ENCODE results near the gene CTNS. TPM values are rescaled to one million over a fixed set of nuclear protein-coding genes. Genes with fewer than 3 reads are reported as not detected.

CTNS gene
- total and polyA plus RNA-seq, 2 of the 13 experiments (the other 11 are each of a cell fraction or from before 2014, with no cell fraction given) = 9.5 to 13.7 TPM

DNA sequence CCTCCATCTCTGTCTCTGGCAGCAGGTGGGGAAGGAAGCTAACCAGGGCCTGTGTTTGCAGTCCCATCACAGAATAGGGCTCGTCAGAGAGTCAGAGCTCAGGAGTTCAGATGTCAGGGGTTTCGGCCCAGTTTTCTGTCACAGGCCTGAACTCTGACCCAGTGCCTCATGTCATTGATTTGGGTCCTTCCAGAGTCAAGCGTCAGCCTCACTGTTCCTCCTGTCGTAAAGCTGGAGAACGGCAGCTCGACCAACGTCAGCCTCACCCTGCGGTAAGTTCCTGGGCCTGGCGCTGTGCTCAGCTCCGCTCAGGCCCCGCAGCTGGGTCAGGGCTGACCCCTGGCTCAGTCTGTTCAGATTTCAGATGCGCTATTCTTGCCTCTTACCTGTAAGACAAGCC is 10.7 kb downstream of the CTNS start (continued):
- TF ChIP-seq CENPBD1 (CRISPR knock-in tag; IDR thresholded peaks at IDR 0.05; ENCODE audit: borderline replicate concordance, low read depth) (no peak), ZNF367 (CRISPR knock-in tag; IDR thresholded peaks at IDR 0.05; ENCODE audit: borderline replicate concordance) (no peak), ATF4 (CRISPR knock-in tag; IDR thresholded peaks at IDR 0.05) (no peak), ZHX1 (CRISPR knock-in tag; IDR thresholded peaks at IDR 0.05; ENCODE audit: low read depth) (no peak), ZNF501 (CRISPR knock-in tag; IDR thresholded peaks at IDR 0.05) (0 out of 2 replicates have a peak, but pooled peaks have one; percentile 17), HNRNPUL1 (IDR thresholded peaks at IDR 0.05; ENCODE audit: low read depth, low read length) (no peak), TEAD2 (CRISPR knock-in tag; IDR thresholded peaks at IDR 0.05) (no peak), ZBTB10 (CRISPR knock-in tag; IDR thresholded peaks at IDR 0.05; ENCODE audit: borderline replicate concordance) (no peak), ZNF792 (CRISPR knock-in tag; IDR thresholded peaks at IDR 0.05) (no peak), ZNF326 (CRISPR knock-in tag; IDR thresholded peaks at IDR 0.05; ENCODE audit: borderline replicate concordance) (no peak), ZBTB33 (CRISPR knock-in tag; IDR thresholded peaks at IDR 0.05) (peak; percentile 88), ZNF30 (CRISPR knock-in tag; IDR thresholded peaks at IDR 0.05) (0 out of 2 replicates have a peak, but pooled peaks have one; percentile 28), ZNF547 (CRISPR knock-in tag; IDR thresholded peaks at IDR 0.05) (0 out of 2 replicates have a peak, but pooled peaks have one; percentile 45), ZFP82 (CRISPR knock-in tag; IDR thresholded peaks at IDR 0.05; ENCODE audit: borderline replicate concordance) (no peak)
- TF ChIP-seq, protein P1, sequence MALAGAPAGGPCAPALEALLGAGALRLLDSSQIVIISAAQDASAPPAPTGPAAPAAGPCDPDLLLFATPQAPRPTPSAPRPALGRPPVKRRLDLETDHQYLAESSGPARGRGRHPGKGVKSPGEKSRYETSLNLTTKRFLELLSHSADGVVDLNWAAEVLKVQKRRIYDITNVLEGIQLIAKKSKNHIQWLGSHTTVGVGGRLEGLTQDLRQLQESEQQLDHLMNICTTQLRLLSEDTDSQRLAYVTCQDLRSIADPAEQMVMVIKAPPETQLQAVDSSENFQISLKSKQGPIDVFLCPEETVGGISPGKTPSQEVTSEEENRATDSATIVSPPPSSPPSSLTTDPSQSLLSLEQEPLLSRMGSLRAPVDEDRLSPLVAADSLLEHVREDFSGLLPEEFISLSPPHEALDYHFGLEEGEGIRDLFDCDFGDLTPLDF (CRISPR knock-in tag; IDR thresholded peaks at IDR 0.05) = no peak
- TF ChIP-seq, protein P2, sequence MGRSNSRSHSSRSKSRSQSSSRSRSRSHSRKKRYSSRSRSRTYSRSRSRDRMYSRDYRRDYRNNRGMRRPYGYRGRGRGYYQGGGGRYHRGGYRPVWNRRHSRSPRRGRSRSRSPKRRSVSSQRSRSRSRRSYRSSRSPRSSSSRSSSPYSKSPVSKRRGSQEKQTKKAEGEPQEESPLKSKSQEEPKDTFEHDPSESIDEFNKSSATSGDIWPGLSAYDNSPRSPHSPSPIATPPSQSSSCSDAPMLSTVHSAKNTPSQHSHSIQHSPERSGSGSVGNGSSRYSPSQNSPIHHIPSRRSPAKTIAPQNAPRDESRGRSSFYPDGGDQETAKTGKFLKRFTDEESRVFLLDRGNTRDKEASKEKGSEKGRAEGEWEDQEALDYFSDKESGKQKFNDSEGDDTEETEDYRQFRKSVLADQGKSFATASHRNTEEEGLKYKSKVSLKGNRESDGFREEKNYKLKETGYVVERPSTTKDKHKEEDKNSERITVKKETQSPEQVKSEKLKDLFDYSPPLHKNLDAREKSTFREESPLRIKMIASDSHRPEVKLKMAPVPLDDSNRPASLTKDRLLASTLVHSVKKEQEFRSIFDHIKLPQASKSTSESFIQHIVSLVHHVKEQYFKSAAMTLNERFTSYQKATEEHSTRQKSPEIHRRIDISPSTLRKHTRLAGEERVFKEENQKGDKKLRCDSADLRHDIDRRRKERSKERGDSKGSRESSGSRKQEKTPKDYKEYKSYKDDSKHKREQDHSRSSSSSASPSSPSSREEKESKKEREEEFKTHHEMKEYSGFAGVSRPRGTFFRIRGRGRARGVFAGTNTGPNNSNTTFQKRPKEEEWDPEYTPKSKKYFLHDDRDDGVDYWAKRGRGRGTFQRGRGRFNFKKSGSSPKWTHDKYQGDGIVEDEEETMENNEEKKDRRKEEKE (IDR thresholded peaks at IDR 0.05) = no peak

All from HepG2 (cell line).